MM.1S (cell line): ENCODE measurements around the gene SPIRE1.

ENCODE experiments used
- EZH2phosphoT487 ChIP-seq: fragments of 300-600 bp; sonication (generic); IDR thresholded peaks from 2 replicates; pipeline ENCODE4 v1.6.1; 2018; ENCODE audit warnings: antibody characterized with exemption, low read length
- TF ChIP-seq, protein P1 (sequence below): fragments of 300-600 bp; sonication (generic); IDR thresholded peaks from 2 replicates; pipeline ENCODE4 v1.5.1; 2016; ENCODE audit warnings: antibody characterized with exemption, low read length, mixed read lengths

DNA sequence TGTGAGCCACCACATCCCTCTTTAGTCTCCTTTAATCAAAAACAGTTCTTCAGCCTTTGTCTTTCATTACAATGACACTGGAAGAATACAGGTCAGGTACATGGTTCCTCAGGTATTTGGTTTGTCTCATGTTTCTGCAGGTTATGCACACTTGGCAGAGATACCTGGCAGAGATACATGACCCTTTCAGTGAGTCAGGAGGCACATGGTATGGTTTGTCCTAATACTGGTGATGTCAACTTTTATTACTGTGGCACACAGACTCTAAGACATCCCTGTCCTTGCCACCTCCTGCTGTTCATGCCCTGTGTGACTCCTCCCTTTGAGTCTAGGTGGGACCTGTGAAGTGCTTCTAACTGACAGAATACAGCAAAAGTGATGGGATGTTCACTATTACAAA, 58.4 kb downstream of the SPIRE1 start:
- TF ChIP-seq, protein P1, sequence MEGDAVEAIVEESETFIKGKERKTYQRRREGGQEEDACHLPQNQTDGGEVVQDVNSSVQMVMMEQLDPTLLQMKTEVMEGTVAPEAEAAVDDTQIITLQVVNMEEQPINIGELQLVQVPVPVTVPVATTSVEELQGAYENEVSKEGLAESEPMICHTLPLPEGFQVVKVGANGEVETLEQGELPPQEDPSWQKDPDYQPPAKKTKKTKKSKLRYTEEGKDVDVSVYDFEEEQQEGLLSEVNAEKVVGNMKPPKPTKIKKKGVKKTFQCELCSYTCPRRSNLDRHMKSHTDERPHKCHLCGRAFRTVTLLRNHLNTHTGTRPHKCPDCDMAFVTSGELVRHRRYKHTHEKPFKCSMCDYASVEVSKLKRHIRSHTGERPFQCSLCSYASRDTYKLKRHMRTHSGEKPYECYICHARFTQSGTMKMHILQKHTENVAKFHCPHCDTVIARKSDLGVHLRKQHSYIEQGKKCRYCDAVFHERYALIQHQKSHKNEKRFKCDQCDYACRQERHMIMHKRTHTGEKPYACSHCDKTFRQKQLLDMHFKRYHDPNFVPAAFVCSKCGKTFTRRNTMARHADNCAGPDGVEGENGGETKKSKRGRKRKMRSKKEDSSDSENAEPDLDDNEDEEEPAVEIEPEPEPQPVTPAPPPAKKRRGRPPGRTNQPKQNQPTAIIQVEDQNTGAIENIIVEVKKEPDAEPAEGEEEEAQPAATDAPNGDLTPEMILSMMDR, result no peak
- no peak for TF ChIP-seq EZH2phosphoT487
